ENCODE results near the gene CNGA3. TPM values are rescaled to one million over a fixed set of nuclear protein-coding genes. Genes with fewer than 3 reads are reported as not detected.

The CNGA3 gene
- total and polyA plus RNA-seq, 9 donors: 0.35 to 1.5 (median 0.56) TPM

- Histone ChIP-seq H3K27ac (ENCODE audit: low read length) (no peak overlapping the region), H3K9me3 (replicated peaks; ENCODE audit: control insufficient read depth, low read depth, low read length) (no peaks in the 10 kb centered on the region), H3K4me3 (ENCODE audit: low read length) (no peak overlapping the region), H3K27me3 (ENCODE audit: control insufficient read depth, insufficient read depth, low read length) (peaks cover 44% of the 10 kb centered on the region), H3K4me1 (ENCODE audit: control insufficient read depth, insufficient read depth, low read length) (peaks cover 15% of the 10 kb centered on the region), H3K36me3 (ENCODE audit: control insufficient read depth, insufficient read depth, low read length) (no peaks in the 10 kb centered on the region)
- no peak for DNase-seq
- WGBS (ENCODE audit: insufficient coverage): 75% methylated on average over 1 of the region's 1 CpG
These were observed 4.2 kb downstream of the CNGA3 start for GRCh38 chr2:98350411-98350810.

DNA sequence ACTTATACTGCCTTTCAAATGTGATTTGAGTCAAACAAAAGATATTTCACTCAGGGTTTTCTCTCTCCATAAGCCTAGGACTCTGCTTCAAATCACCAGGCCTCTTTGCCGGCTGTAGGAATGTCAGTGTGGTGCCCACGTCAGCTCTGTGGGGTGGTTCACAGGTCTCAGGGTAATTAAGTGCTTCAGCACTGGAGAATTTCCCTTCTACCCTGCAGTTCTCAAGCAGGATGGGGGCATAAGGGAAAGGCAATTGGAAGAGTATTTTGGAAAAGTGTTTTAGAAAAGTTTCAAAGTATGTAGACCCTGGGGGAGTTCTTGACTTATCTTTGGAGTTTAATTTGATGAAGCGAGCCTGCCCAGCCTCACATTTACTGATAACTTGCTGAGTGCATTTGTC lies 9.6 kb downstream of the CNGA3 start:
- no peaks in the 10 kb centered on the region for H3K9me3 ChIP-seq (replicated peaks; ENCODE audit: control insufficient read depth, low read depth, low read length)
- DNase-seq: no peak
- no peaks in the 10 kb centered on the region for H3K4me1 ChIP-seq (ENCODE audit: control insufficient read depth, insufficient read depth, low read length)
- H3K4me3 ChIP-seq (ENCODE audit: low read length): no peak overlapping the region
- no peaks in the 10 kb centered on the region for H3K36me3 ChIP-seq (ENCODE audit: control insufficient read depth, insufficient read depth, low read length)
- H3K27me3 ChIP-seq (ENCODE audit: control insufficient read depth, insufficient read depth, low read length): no peaks in the 10 kb centered on the region
- no CpG with 5 or more reads among the region's 3 CpGs for WGBS (ENCODE audit: insufficient coverage)
- H3K27ac ChIP-seq (ENCODE audit: low read length): no peak overlapping the region

DNA sequence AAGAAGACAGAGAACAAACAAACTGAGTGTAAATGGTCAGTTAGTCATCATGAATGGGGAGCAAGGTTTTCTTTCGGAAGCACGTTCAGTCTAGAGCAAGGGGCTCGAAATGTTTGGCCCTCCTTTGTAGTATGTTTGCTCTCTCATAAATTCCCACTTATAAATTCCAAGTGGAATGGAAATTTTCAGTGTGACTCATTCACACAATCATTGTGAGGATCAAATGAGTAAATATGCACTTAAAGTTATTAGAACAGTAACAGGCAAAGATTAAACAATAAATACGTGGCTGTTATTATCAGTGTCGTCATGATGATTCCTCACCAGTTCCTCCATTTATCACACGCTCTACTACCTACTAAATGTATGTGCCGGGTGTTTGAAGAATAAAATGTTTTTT lies 10.5 kb downstream of the CNGA3 start:
- DNase-seq: no peak
- Histone ChIP-seq H3K27me3 (ENCODE audit: control insufficient read depth, insufficient read depth, low read length) (no peaks in the 10 kb centered on the region), H3K4me1 (ENCODE audit: control insufficient read depth, insufficient read depth, low read length) (no peaks in the 10 kb centered on the region), H3K36me3 (ENCODE audit: control insufficient read depth, insufficient read depth, low read length) (no peaks in the 10 kb centered on the region), H3K9me3 (replicated peaks; ENCODE audit: control insufficient read depth, low read depth, low read length) (no peaks in the 10 kb centered on the region), H3K4me3 (ENCODE audit: low read length) (no peak overlapping the region), H3K27ac (ENCODE audit: low read length) (no peak overlapping the region)
- WGBS (ENCODE audit: insufficient coverage): no CpG with 5 or more reads among the region's 7 CpGs

GRCh38 chr2:98357849-98358248 lies 11.6 kb downstream of the CNGA3 start:
- Histone ChIP-seq H3K27me3 (ENCODE audit: control insufficient read depth, insufficient read depth, low read length) (no peaks in the 10 kb centered on the region), H3K27ac (ENCODE audit: low read length) (no peak overlapping the region), H3K9me3 (replicated peaks; ENCODE audit: control insufficient read depth, low read depth, low read length) (no peaks in the 10 kb centered on the region), H3K36me3 (ENCODE audit: control insufficient read depth, insufficient read depth, low read length) (no peaks in the 10 kb centered on the region), H3K4me3 (ENCODE audit: low read length) (no peak overlapping the region), H3K4me1 (ENCODE audit: control insufficient read depth, insufficient read depth, low read length) (no peaks in the 10 kb centered on the region)
- WGBS (ENCODE audit: insufficient coverage): no CpG with 5 or more reads among the region's 3 CpGs
- DNase-seq: no peak

- H3K36me3 ChIP-seq (ENCODE audit: control insufficient read depth, insufficient read depth, low read length): no peaks in the 10 kb centered on the region
- no peaks in the 10 kb centered on the region for H3K27me3 ChIP-seq (ENCODE audit: control insufficient read depth, insufficient read depth, low read length)
- no peaks in the 10 kb centered on the region for H3K9me3 ChIP-seq (replicated peaks; ENCODE audit: control insufficient read depth, low read depth, low read length)
- no peaks in the 10 kb centered on the region for H3K4me1 ChIP-seq (ENCODE audit: control insufficient read depth, insufficient read depth, low read length)
- WGBS (ENCODE audit: insufficient coverage): no CpG with 5 or more reads among the region's 1 CpG
- H3K27ac ChIP-seq (ENCODE audit: low read length): no peak overlapping the region
- H3K4me3 ChIP-seq (ENCODE audit: low read length): no peak overlapping the region
- no peak for DNase-seq
These were observed 13.7 kb downstream of the CNGA3 start for GRCh38 chr2:98359986-98360385.

GRCh38 chr2:98367721-98368120 lies 21.5 kb downstream of the CNGA3 start:
- no peaks in the 10 kb centered on the region for H3K4me1 ChIP-seq (ENCODE audit: control insufficient read depth, insufficient read depth, low read length)
- no CpG with 5 or more reads among the region's 1 CpG for WGBS (ENCODE audit: insufficient coverage)

DNA sequence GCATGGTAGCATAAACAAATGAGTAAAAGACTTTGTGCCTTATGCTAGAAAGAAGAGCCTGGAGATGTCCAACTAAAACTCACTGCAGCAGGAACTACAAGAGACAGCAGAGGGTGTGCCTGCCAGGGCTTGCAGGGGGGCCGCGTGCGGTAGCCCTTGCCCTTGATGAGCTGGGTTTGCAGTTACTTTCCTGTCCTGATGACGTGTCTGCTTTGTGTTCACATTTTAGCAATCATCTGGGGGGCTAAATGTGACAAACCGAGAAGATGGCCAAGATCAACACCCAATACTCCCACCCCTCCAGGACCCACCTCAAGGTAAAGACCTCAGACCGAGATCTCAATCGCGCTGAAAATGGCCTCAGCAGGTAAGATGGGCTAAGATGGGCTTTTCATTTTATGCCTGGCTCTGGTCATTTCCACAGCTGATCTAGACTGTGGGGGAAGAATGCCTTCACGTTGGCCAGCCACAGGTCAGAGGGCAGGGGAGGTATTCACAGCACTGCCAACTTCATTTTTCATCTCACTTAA lies 23.5 kb downstream of the CNGA3 start:
- no peaks in the 10 kb centered on the region for H3K36me3 ChIP-seq (ENCODE audit: control insufficient read depth, insufficient read depth, low read length)
- no peak overlapping the region for H3K4me3 ChIP-seq (ENCODE audit: low read length)
- H3K27ac ChIP-seq (ENCODE audit: low read length): no peak overlapping the region
- 91% methylated on average over 6 of the region's 9 CpGs for WGBS (ENCODE audit: insufficient coverage)
- no peaks in the 10 kb centered on the region for H3K4me1 ChIP-seq (ENCODE audit: control insufficient read depth, insufficient read depth, low read length)
- H3K9me3 ChIP-seq (replicated peaks; ENCODE audit: control insufficient read depth, low read depth, low read length): no peaks in the 10 kb centered on the region
- DNase-seq: no peak
- H3K27me3 ChIP-seq (ENCODE audit: control insufficient read depth, insufficient read depth, low read length): no peaks in the 10 kb centered on the region

More at GRCh38 chr2:98367721-98368120, 21.5 kb downstream of the CNGA3 start:
- no peaks in the 10 kb centered on the region for H3K36me3 ChIP-seq (ENCODE audit: control insufficient read depth, insufficient read depth, low read length)
- no peaks in the 10 kb centered on the region for H3K9me3 ChIP-seq (replicated peaks; ENCODE audit: control insufficient read depth, low read depth, low read length)
- DNase-seq: no peak
- H3K27ac ChIP-seq (ENCODE audit: low read length): no peak overlapping the region
- H3K4me3 ChIP-seq (ENCODE audit: low read length): no peak overlapping the region
- no peaks in the 10 kb centered on the region for H3K27me3 ChIP-seq (ENCODE audit: control insufficient read depth, insufficient read depth, low read length)

DNA sequence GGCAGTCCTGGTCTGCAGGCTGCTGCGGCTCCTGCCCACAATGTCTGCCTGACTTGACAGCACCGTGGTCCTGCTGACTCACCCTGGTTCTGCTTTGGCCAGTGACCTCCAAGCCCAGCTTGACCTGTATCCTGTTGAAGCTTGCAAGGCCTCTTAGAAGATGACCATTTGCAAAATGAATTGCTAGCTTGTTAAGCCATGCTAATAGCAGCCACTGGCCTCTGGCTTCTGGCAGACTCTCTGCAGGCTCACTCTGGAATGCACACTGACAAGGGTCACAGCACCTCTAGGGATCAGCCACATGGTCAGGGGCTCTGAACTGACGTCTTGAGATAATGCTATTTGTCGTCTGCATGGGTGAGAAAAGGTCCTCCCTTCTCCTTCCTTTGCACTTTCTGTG lies 25.9 kb downstream of the CNGA3 start:
- H3K4me3 ChIP-seq (ENCODE audit: low read length): no peak overlapping the region
- H3K27me3 ChIP-seq (ENCODE audit: control insufficient read depth, insufficient read depth, low read length): no peaks in the 10 kb centered on the region
- peaks cover 10% of the 10 kb centered on the region for H3K4me1 ChIP-seq (ENCODE audit: control insufficient read depth, insufficient read depth, low read length)
- H3K36me3 ChIP-seq (ENCODE audit: control insufficient read depth, insufficient read depth, low read length): no peaks in the 10 kb centered on the region
- H3K9me3 ChIP-seq (replicated peaks; ENCODE audit: control insufficient read depth, low read depth, low read length): no peaks in the 10 kb centered on the region
- 36% methylated on average over 4 of the region's 4 CpGs for WGBS (ENCODE audit: insufficient coverage)
- H3K27ac ChIP-seq (ENCODE audit: low read length): no peak overlapping the region
- DNase-seq: no peak

- H3K27me3 ChIP-seq (ENCODE audit: control insufficient read depth, insufficient read depth, low read length): peaks cover 2% of the 10 kb centered on the region
- no peak for DNase-seq
- H3K36me3 ChIP-seq (ENCODE audit: control insufficient read depth, insufficient read depth, low read length): no peaks in the 10 kb centered on the region
- no peak overlapping the region for H3K4me3 ChIP-seq (ENCODE audit: low read length)
- WGBS (ENCODE audit: insufficient coverage): 38% methylated on average over 5 of the region's 5 CpGs
- H3K27ac ChIP-seq (ENCODE audit: low read length): no peak overlapping the region
- no peaks in the 10 kb centered on the region for H3K9me3 ChIP-seq (replicated peaks; ENCODE audit: control insufficient read depth, low read depth, low read length)
- H3K4me1 ChIP-seq (ENCODE audit: control insufficient read depth, insufficient read depth, low read length): peaks cover 10% of the 10 kb centered on the region
These were observed 26.3 kb downstream of the CNGA3 start for GRCh38 chr2:98372579-98372978.

- H3K27ac ChIP-seq (ENCODE audit: low read length): no peak overlapping the region
- 23% methylated on average over 2 of the region's 5 CpGs for WGBS (ENCODE audit: insufficient coverage)
- H3K4me3 ChIP-seq (ENCODE audit: low read length): no peak overlapping the region
- H3K36me3 ChIP-seq (ENCODE audit: control insufficient read depth, insufficient read depth, low read length): no peaks in the 10 kb centered on the region
- H3K4me1 ChIP-seq (ENCODE audit: control insufficient read depth, insufficient read depth, low read length): peaks cover 17% of the 10 kb centered on the region
- DNase-seq: no peak
- H3K27me3 ChIP-seq (ENCODE audit: control insufficient read depth, insufficient read depth, low read length): peaks cover 2% of the 10 kb centered on the region
- no peaks in the 10 kb centered on the region for H3K9me3 ChIP-seq (replicated peaks; ENCODE audit: control insufficient read depth, low read depth, low read length)
These were observed 28.0 kb downstream of the CNGA3 start for GRCh38 chr2:98374286-98374685.

DNA sequence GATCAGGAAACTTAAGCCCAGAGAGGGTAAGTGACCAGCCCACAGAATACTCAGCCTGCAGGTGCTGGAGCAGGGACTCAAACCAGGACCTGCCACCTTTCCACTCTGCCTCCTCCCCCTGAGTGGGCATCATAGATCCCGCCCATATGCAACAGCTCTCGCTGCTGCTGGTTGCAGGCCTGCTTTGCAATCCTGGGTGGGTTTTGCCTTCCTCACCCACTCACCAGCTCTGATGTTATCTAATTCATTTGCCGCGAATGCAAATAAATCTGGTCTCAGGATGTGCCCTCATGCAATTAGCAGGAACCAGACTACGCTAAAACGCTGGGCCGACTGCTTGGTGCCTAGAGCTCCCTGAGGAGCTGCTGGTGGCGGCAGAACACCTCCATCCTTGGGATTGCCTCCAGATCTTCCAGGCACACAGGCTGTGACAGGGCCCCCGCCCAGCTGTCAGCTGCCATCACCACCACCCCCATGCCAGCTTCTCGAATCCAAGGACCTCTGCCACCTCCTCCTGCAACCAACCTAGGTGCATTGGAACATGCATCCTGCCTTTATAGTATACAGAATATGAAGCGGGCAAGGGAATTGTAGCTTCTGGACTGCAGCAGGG lies 28.8 kb downstream of the CNGA3 start:
- H3K27me3 ChIP-seq (ENCODE audit: control insufficient read depth, insufficient read depth, low read length): peaks cover 2% of the 10 kb centered on the region
- no peak overlapping the region for H3K4me3 ChIP-seq (ENCODE audit: low read length)
- WGBS (ENCODE audit: insufficient coverage): 75% methylated on average over 7 of the region's 11 CpGs
- no peak overlapping the region for H3K27ac ChIP-seq (ENCODE audit: low read length)
- no peak for DNase-seq
- H3K4me1 ChIP-seq (ENCODE audit: control insufficient read depth, insufficient read depth, low read length): peaks cover 24% of the 10 kb centered on the region
- H3K9me3 ChIP-seq (replicated peaks; ENCODE audit: control insufficient read depth, low read depth, low read length): no peaks in the 10 kb centered on the region
- no peaks in the 10 kb centered on the region for H3K36me3 ChIP-seq (ENCODE audit: control insufficient read depth, insufficient read depth, low read length)

All from muscle of leg (tissue), 11 donors.